HG02623 (cell line): ENCODE data around the gene RBSN.

Experiments used
- ATAC-seq: cut with Tn5 transposase; IDR thresholded peaks from one replicate; pipeline ENCODE4 v1.9.1; 2021; ENCODE audit warnings: moderate library complexity; ENCODE audit not compliant: unreplicated experiment

RBSN gene

DNA sequence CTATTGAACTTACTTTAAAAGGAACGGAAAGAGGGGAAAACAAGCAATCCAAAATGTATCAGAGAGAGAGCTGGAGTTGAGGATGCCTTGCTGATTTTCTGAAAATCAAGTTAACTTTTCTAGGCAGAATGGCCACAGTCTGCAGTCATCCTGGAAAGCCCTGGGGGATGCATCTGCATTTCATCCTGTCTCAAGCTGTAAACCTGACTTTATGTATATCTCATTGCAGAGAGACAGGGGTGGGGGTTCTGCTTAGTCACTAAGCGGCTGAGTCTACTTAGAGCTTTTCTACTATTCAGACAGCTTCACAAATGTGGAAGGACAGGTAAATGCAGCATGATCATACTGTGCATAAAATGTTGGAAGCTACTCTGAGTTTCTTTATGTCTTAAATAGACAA, 75.2 kb downstream of the RBSN start:
- ATAC-seq, result no peak

DNA sequence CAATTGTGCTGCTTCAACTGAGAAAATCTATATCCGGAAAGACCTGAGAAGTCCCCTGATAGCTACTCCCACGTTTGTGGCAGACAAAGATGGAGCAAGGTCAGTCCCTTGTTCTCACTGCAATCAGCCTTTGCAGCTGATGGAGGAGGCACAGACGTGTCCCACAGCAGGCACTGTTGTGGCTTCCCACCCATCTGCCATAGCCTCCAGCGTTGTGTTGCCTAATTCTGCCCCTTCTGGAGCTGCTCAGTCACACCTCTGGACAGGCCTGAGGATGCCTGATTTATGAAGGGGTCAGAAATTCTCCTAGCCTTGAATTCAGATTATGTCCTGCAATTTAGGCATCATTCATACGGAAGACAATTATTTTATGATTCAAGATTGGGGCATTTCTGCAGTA, 75.7 kb downstream of the RBSN start:
- no peak for ATAC-seq
